Activated CD4-positive, alpha-beta T cell treated with anti-CD3 and anti-CD28 coated beads for 24 hours (primary cell): Measurements from ENCODE around the gene PPP1R12B.
"Not testable (repeated sequence)": the region's sequence is repeated elsewhere in the genome, so short reads cannot be mapped to it uniquely, and the experiment has no call there.

Experiments used
- DNase-seq, 2 donors: peaks; one replicate each; pipeline ENCODE4 v3.0.0-alpha.2; 2020; ENCODE audit warnings: low read depth in 2 of 2

PPP1R12B gene

DNA sequence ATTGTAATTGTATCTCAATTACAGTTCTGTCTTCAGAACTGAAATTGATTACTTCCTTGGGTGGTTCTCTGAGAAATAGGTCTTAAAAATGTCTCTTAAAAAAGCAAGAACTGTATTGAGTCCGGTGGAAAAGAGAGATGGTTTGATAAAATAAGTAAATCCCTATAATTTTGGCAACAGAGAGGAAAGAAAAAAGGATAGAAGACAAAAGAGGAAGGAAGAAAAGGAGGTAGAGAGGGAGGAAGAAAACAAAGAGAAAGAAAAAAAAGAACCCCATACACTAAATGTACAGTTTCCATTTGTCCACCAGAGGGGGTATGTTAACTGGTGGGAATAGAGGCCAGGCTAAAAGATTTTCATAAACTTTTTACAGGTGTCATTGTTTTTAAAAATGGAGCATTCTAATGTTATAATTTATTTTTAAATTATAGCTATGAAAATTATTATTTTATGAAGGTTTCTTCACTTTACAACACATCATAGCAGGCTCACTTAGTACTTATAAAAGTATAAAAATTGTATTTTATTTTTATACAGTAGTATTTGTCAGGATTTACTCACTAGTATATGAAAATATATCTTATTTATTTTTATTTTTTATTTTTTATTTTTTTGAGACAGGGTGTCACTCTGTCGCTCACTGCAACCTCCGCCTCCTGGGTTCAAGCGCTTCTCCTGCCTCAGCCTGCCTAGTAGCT, 4.7 kb upstream of the PPP1R12B start:
- no peak for DNase-seq

DNA sequence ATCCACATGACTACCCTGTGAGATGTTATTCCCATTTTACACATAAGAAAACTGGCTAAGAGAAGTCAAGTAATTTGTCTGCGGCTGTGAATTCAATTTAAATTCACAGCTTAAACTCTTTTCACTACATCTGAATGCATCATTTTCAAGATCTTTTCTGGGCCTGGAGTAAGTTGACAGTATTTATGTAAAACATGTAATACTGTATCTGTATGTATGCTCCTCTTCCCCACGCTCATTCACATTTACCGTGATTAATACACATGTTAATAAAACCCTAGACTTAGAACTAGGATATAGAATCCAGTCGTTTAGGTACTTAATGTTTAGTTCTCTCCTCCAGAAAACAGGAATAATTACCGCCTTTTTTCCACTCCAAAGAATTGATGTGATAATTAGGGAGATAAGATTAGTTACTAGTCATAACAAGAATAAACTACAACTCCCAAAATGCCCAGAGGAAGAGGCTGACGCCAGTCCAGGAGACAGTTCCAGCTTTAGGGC, 442 bp upstream of the PPP1R12B start:
- DNase-seq, result no peak

DNA sequence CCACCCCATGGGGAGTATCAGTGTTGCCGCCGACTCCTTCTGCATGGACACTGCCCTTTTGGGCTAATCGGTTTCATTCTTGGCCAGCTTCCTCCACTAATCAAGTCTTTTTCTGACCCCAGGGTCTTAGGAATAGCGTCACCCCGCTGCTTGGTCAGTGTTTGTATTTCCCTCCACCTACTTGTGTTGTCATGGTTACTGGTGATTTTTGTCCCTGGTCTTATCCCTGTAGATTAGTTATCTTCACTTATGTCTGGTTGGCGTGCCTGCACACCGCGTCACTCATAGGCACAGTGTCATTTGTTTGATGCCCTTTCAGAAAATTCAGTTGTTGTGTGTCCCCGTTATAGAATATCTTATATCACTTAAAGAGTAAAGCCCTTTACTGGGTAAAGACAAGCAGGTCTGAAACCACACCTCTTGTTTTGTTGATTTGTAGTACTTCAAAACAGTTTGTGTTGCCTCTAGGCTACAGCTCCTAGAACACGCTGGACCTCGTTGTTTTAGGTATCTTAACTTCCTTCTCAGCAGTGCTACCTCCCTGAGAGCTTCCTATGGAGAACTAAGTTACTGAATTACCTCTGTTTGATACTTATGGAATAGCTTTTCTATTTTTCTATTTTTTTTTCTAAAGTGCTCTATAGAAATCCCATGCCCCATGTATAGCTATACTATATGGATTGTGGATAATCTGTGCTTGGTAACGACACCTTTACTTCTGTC, 868 bp downstream of the PPP1R12B start:
- DNase-seq, result no peak

DNA sequence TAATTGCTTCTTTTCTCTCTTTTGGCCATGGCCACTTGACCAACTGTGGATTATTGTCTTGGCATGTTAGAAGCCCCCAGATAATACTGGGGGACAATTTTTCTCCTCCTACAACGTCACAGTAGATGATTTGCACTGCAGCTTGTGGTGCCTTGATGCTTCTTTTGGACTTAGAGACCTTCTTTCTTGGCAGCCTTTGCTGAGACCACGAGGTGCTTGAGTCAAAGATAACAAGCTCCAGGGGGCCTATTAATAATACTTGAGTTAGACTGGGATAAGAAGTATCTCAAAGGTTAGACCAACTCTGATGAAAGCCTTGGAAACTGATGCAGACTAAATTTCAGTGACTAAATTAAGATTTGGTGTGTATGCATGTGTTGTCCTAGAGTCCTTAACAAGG, 3.2 kb downstream of the PPP1R12B start:
- DNase-seq, result no peak

DNA sequence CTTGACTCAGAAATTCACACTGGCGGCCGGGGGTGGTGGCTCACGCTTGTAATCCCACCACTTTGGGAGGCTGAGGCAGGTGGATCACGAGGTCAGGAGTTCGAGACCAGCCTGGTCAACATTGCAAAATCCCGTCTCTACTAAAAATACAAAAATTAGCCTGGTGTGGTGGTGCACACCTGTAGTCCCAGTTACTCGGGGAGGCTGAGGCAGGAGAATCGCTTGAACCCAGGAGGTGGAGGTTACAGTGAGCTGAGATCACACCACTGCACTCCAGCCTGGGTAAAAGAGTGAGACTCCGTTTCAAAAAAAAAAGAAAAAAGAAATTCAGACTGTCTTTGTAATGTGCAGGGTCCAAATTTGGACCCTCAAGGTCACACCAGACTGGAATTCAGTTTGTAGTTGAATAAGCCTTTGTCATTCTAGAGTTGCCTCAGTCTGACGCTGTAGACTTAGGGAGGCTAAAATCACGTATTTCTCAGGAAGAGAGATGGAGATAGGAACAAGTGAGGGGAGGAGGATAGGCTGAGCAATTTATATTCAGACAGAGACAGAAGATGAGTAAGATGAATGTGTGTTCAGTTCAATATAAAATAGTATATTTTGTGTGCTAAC, 4.2 kb downstream of the PPP1R12B start:
- not testable (repeated sequence) for DNase-seq

DNA sequence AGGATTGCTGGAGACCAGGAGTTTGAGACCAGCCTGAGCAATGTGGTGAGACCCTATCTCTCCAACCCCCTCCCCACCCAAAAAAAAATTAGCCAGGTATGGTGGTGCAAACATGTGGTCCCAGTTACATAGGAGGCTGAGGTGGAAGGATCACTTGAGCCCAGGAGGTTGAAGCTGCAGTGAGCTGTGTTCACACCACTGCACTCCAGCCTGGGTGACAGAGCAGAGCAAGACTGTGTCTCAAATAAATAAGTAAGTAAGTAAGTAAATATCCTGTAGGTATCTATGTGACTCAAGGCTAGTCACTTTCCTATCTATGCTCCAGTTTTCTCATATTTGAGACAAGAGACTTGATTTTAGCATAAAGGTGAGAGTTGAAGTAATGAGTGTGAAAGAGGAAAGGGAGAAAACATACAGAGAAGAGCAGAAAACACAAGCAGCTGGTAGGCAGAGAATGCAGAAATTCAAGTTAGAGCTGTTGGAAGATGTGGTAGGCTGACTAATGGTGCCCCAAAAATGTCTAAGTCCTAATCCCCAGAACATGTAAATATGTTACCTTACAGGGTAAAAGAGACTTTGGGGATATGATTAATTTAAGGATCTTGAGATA, 7.5 kb downstream of the PPP1R12B start:
- no peak for DNase-seq

DNA sequence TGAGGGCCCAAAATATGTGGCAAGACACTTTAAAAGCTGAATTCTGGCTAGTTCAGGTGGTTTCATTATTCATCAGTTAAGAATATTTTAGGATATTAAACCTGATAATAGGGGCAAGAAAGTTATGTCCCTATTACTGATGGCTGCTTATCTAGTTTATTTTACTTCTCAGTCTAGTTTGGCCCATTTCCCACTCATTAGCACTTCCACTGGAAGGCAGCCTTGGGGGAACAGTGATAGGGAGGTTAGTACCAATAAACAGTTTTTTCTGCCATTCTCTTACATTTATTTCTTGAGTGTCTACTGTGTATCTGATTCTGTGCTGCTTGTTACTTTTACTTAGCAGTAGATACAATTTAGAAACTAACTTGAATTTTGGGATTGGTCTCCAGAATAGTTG, 9.0 kb downstream of the PPP1R12B start:
- DNase-seq, result no peak

DNA sequence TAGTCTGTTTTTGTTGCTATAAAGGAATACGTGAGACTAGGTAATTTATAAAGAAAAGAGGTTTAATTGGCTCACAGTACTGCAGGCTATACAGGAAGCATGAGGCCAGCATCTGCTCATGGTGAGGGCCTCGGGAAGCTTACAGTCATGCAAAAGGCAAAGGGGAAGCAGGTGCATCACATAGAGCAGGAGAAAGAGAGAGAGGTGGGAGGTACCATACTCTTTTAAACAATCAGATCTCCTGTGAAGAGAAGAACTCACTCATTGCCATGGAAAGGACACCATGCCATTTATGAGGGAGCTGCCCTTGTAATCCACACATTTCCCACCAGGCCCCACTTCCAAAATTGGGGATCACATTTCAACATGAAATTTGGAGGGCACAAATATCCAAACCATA, 12.7 kb downstream of the PPP1R12B start:
- no peak for DNase-seq

DNA sequence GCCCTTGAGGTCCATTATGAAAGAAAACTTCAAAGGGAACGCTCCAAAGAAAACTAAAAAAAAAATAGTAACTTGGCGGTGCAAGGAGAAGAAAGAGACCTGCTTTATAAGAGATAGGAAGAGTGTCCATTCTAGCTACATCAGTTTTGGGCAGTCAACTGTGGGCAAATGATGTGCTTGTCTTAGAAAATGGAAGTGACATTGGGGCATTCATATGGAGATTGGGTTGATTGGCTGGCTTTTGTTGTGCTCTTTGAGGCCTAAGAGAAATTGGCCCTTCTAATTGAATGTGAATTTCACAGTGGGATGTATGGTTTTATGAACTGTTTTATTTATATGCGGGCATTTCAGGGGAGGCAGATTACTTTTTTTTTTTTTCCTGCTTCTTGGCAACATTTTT, 13.2 kb downstream of the PPP1R12B start:
- DNase-seq, result no peak

DNA sequence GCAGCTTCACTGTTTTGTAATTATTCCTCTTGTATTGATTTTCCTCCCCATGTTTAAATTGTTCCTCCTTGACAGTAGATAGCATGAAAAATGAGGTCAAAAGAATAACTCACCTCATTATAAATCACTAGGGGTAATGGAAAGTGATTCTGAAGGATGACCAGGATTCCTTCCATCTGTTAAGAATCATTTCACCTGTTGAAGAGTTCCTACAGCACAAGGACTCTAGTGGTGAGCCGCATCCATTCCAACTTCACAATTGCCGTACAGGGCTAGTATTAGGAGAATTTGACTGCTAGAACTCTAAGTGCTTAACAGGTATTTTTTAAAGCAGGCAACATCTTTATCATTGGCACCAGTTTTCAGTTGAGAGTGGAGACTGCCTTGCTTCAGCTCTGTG, 13.7 kb downstream of the PPP1R12B start:
- DNase-seq, result no peak

DNA sequence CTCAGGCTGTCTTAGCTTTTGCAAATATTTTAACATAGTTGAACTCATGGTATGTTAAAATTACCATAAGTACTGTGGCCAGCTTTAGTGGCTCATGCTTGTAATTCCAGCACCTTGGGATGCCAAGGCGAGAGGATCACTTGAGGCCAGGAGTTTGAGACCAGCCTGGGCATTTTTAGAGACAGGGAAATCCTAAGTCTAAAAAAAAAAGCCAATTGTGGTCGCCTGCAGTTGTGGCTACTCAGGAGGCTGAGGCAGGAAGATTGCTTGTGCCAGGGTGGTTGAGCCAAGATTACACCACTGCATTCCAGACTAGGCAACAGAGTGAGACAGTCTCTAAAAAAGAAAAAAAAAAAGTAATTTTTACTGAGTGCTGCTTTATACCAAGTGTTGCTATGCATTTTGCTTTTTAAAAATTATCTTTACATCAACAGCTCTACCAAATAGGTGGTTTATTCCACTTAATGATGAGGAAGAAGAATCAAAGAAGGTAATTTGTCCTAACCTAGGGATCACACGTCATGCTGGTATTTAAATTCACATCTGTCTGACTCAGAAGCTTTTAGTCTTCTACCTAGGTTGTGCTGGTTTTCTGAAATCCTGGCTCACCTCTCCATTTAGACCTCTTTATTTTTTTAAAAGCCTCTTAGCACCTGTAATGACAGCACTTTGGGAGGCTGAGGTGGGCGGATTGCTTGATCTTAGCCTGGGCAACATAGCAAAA, 16.8 kb downstream of the PPP1R12B start:
- DNase-seq, result no peak

DNA sequence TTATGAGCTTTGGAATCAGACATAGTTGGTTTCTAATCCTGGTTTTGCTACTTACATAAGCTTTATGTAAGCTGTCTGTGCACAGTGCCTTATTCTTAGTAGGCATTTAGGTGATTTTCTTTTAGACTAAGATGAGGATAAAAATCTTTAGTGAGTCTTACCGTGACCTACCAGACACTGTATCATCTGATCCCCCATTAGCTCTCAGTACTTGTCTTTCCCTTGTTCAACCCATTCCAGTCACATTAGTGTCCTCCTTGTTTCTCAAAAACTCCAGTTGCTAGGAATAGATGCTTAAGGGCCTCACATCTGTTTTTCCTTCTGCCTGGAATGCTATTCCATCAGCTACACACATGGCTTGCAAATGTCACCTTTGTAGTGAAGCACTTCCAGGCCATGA, 18.8 kb downstream of the PPP1R12B start:
- no peak for DNase-seq

DNA sequence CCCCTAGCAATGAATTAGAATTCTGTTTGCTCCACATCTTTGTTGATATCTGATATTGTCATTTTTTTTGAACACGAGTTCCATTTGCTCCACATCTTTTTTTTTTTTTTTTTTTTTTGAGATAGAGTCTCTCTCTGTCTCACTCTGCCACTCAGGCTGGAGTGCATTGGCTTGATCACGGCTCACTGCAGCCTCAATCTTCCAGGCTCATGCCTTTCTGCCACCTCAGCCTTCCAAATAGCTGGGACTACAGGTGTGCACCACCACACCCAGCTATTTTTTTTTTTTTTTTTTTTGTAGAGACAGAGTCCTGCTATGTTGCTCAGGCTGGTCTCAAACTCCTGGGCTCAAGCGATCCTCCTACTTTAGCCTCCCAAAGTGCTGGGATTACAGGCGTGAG, 22.4 kb downstream of the PPP1R12B start:
- DNase-seq, result not testable (repeated sequence)

DNA sequence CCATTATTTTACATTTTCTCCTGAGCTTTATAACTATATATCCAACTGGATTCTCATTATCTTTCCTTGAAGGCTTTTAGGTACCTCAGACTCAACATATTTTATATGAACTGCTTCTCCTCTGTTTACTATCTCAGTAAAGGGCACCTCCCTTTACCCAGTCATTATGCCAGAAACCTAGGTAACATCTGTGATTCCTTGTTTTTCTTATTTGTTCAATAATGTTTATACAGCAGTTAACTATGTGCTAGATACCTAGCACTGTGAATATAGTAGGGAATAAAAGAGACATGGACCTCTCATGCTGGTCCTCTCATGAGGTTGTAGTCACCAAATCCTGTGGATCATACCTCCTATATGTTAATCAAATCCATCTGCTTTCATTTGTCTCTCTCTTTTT, 25.6 kb downstream of the PPP1R12B start:
- no peak for DNase-seq

DNA sequence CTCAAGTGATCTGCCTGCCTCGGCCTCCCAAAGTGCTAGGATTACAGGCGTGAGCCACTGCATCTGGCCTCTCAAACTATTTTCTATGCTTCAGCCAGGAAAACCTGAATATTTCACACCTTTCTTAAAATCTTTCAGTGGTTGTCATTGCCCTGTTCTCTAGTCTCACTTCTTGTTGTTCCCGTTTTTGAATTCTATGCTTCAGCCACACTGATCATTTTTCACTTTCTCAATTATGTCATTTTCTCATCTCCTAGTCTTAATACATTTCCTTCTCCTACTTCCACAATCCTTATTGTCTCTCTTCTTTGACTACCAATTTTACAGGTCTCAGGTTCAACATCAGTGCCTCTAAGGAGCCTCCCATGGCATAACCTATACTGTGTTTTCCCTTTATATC, 26.7 kb downstream of the PPP1R12B start:
- DNase-seq, result not testable (repeated sequence)

DNA sequence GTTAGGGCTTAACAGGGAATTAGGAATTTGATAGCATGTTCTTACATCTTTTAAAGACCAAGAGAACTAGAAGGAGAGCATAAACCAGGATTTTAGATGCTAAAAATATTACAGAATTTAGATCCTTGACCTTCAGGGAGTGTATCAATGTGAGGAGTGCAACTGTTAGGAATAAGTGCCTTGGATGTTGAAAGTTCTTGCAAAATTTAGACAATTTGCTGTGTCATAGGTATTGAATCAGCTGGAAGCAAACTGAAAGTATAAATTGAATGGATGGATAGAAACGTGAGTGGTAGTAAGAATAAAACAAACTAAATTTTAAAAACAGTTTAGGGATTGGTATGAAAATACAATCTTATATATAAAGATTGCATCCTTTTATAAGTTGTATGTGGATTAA, 27.7 kb downstream of the PPP1R12B start:
- DNase-seq, result no peak

DNA sequence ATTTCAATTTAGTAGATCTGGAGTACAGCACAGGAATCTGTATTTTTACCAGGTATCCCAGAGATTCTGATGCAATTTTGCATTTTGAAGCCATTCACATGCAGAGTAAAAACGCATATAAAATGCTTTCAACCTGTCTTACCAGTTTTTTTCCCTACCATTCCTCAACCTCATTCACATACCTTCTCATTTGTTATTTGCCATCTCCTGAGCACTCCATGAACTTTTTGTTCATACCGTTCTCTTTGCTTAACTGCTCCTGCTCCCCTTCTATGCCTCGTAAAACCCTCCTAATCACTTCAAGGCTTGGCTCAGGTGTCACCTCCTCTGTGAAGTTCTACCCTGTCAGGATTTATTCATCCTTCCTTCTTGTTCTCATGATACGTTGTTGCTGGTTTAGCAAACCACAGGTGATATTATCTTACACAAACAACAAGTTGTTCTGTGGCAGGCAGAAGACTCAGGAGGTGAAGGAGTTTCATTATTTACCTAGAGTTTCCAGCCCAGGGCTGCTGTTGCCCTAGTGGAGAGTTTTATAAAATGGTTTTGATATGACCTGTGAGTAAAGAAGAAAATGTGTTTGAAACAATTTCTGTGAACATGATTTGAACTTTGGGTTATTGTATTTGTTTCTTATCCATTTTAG, 31.5 kb downstream of the PPP1R12B start:
- not testable (repeated sequence) for DNase-seq

DNA sequence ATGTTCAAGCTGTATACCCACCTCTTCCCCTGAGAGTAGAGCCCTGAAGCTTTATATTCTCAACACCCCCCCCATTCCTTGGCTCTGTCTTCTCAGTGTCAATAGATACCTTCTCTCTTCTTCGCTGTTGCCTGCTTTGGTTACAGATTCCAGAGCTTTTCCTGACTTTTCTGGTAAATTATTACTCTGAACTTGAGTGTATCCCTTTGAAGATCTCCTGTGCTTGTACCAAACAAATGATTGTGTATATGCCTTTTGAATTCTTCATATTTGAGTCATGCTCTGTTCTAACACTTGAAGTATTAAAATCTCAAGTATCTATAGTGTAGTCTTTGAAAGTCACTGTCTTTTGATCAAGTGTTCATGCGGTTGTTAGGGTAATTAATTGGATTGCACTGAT, 32.0 kb downstream of the PPP1R12B start:
- not testable (repeated sequence) for DNase-seq

DNA sequence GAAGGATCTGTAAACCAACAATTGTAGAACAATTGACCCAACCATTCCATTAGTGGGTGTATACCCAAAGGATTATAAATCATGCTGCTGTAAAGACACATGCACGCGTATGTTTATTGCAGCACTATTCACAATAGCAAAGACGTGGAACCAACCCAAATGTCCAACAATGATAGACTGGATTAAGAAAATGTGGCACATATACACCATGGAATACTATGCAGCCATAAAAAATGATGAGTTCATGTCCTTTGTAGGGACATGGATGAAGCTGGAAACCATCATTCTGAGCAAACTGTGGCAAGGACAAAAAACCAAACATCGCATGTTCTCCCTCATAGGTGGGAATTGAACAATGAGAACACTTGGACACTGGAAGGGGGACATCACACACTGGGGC, 33.4 kb downstream of the PPP1R12B start:
- DNase-seq, result not testable (repeated sequence)

DNA sequence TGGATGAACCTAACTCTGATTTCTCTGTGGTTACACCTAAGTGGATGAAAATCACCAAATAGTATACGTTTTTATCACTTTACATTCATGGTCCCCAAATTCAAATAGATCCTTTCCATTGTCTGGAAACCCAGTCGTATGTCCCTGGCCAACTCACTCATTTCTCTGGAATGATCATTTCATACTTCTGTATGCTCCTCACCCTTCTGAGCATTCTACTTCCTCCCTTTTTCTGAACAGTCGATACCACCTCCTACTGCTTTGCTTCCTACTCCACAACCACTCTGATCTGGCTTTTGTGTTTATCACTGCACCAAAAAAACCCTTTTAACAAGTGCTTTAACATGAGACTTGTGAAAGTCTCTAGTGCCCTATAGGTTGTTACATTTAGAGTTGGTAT, 47.3 kb downstream of the PPP1R12B start:
- DNase-seq, result not testable (repeated sequence)

DNA sequence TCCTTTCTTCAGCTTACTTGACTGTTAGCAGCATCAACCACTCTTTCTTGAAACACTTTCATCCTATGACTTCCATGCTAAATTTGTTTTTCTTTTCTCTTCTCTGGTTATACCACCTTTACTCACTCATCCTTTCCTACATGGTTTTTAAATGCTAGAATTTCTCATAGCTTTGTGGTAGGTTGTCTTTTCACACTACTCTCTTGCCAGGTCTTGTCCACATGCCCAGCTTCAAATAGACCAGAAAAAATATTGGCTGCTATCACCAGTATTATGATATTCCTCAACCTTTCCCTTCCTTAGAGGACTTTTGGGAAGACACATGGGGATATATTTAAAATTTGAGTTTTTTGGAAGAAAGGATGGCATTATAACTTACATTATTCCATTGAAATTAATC, 48.8 kb downstream of the PPP1R12B start:
- DNase-seq, result no peak
